ENCODE data around the gene GSPT1. TPM values are rescaled to one million over a fixed set of nuclear protein-coding genes. Genes with fewer than 3 reads are reported as not detected.

The GSPT1 gene
- total RNA-seq, 4 donors from 2014 or later, result 29.9 to 98.9 (median 64.6) TPM

- intact Hi-C loops (cut with DNase I; ENCODE audit: low total_unique reads), result no loop called here
- H3K36me3 ChIP-seq, result peaks cover 0 to 71% (median 27%) of the 10 kb centered on the region in 4 donors
Measured at GRCh38 chr16:11877374-11877773, 38.4 kb downstream of the GSPT1 start.

GRCh38 chr16:11876306-11876705, 39.5 kb downstream of the GSPT1 start:
- intact Hi-C loops (cut with DNase I; ENCODE audit: low total_unique reads), result no loop called here
- Histone ChIP-seq H3K27me3 (no peaks in the 10 kb centered on the region), H3K4me3 (no peak overlapping the region), H3K9me3 (no peaks in the 10 kb centered on the region), H3K4me1 (no peaks in the 10 kb centered on the region), H3K36me3 (peaks cover 0 to 64% (median 23%) of the 10 kb centered on the region in 4 donors), H3K27ac (no peak overlapping the region)
- DNase-seq, result no peak
- TF ChIP-seq POLR2A (IDR thresholded peaks at IDR 0.05) (no peak), POLR2AphosphoS5 (IDR thresholded peaks at IDR 0.05) (no peak), EP300 (IDR thresholded peaks at IDR 0.05; ENCODE audit: low read depth) (no peak)
- TF ChIP-seq, protein P1, sequence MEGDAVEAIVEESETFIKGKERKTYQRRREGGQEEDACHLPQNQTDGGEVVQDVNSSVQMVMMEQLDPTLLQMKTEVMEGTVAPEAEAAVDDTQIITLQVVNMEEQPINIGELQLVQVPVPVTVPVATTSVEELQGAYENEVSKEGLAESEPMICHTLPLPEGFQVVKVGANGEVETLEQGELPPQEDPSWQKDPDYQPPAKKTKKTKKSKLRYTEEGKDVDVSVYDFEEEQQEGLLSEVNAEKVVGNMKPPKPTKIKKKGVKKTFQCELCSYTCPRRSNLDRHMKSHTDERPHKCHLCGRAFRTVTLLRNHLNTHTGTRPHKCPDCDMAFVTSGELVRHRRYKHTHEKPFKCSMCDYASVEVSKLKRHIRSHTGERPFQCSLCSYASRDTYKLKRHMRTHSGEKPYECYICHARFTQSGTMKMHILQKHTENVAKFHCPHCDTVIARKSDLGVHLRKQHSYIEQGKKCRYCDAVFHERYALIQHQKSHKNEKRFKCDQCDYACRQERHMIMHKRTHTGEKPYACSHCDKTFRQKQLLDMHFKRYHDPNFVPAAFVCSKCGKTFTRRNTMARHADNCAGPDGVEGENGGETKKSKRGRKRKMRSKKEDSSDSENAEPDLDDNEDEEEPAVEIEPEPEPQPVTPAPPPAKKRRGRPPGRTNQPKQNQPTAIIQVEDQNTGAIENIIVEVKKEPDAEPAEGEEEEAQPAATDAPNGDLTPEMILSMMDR (IDR thresholded peaks at IDR 0.05), result no peak
- in situ Hi-C loops (cut with MboI; ENCODE audit: low pct_ligation_motif_present in 1 of 4, low pct_unique_long_range_greater_than_20kb in 1 of 4, low sequenced_read_pairs in 3 of 4), result no loop called here
- WGBS, 2 donors (ENCODE audit: low coverage in 1 of 2), result 93% methylated on average over 12 of the region's 12 CpGs; no CpG with 5 or more reads in 1 of the 2 donors

More at GRCh38 chr16:11877374-11877773, 38.4 kb downstream of the GSPT1 start:
- TF ChIP-seq POLR2A (IDR thresholded peaks at IDR 0.05), result no peak
- TF ChIP-seq POLR2AphosphoS5 (IDR thresholded peaks at IDR 0.05), result no peak
- no peak for TF ChIP-seq EP300 (IDR thresholded peaks at IDR 0.05; ENCODE audit: low read depth)
- TF ChIP-seq, protein P1 (IDR thresholded peaks at IDR 0.05), result no peak
- Histone ChIP-seq H3K27me3 (no peaks in the 10 kb centered on the region), H3K9me3 (no peaks in the 10 kb centered on the region), H3K4me3 (no peak overlapping the region), H3K4me1 (no peaks in the 10 kb centered on the region), H3K27ac (no peak overlapping the region)
- in situ Hi-C loops (cut with MboI; ENCODE audit: low pct_ligation_motif_present in 1 of 4, low pct_unique_long_range_greater_than_20kb in 1 of 4, low sequenced_read_pairs in 3 of 4), result no loop called here
- 87 to 91% methylated on average over 5 of the region's 5 CpGs for WGBS, 2 donors (ENCODE audit: low coverage in 1 of 2)
- no peak for DNase-seq

GRCh38 chr16:11875721-11876120, 40.0 kb downstream of the GSPT1 start:
- DNase-seq, result no peak
- no peak for TF ChIP-seq POLR2AphosphoS5 (IDR thresholded peaks at IDR 0.05)
- no peak for TF ChIP-seq EP300 (IDR thresholded peaks at IDR 0.05; ENCODE audit: low read depth)
- TF ChIP-seq POLR2A (IDR thresholded peaks at IDR 0.05), result no peak
- TF ChIP-seq, protein P1 (IDR thresholded peaks at IDR 0.05), result no peak
- Histone ChIP-seq H3K4me1 (peaks cover 0 to 5% (median 0%) of the 10 kb centered on the region in 4 donors), H3K36me3 (peaks cover 0 to 58% (median 23%) of the 10 kb centered on the region in 4 donors), H3K9me3 (no peaks in the 10 kb centered on the region), H3K27me3 (no peaks in the 10 kb centered on the region), H3K4me3 (no peak overlapping the region), H3K27ac (no peak overlapping the region)
- 86 to 95% methylated on average over 4 to 5 of the region's 5 CpGs for WGBS, 2 donors (ENCODE audit: low coverage in 1 of 2)
- intact Hi-C loops (cut with DNase I; ENCODE audit: low total_unique reads), result no loop called here
- in situ Hi-C loops (cut with MboI; ENCODE audit: low pct_ligation_motif_present in 1 of 4, low pct_unique_long_range_greater_than_20kb in 1 of 4, low sequenced_read_pairs in 3 of 4), result no loop called here

GRCh38 chr16:11871193-11871592, 44.6 kb downstream of the GSPT1 start:
- H3K4me1 ChIP-seq, result peaks cover 0 to 9% (median 3%) of the 10 kb centered on the region in 4 donors
- H3K27me3 ChIP-seq, result no peaks in the 10 kb centered on the region
- H3K9me3 ChIP-seq, result no peaks in the 10 kb centered on the region
- peaks cover 0 to 28% (median 12%) of the 10 kb centered on the region in 4 donors for H3K36me3 ChIP-seq
- TF ChIP-seq, protein P1 (IDR thresholded peaks at IDR 0.05), result peak in 1 of 5 experiments; percentile 8
- TF ChIP-seq EP300 (IDR thresholded peaks at IDR 0.05; ENCODE audit: low read depth), result no peak
- H3K4me3 ChIP-seq, result no peak overlapping the region
- DNase-seq, result no peak
- in situ Hi-C loops (cut with MboI; ENCODE audit: low pct_ligation_motif_present in 1 of 4, low pct_unique_long_range_greater_than_20kb in 1 of 4, low sequenced_read_pairs in 3 of 4), result no loop called here
- no peak overlapping the region for H3K27ac ChIP-seq
- intact Hi-C loops (cut with DNase I; ENCODE audit: low total_unique reads), result no loop called here
- 62 to 63% methylated on average over 5 to 7 of the region's 7 CpGs for WGBS, 2 donors (ENCODE audit: low coverage in 1 of 2)

Measured in transverse colon (tissue), 4 donors.